CD4-positive, alpha-beta T cell treated with Interleukin-17A for 1 hour (primary cell): ENCODE data around the gene ITPR1.

ENCODE experiments used
- DNase-seq: peaks from one replicate; pipeline ENCODE4 v3.0.0-alpha.2; 2020

The ITPR1 gene

GRCh38 chr3:4729061-4729973 is 236.2 kb downstream of the ITPR1 start:
- DNase-seq = no peak

- no peak for DNase-seq
These were observed 237.6 kb downstream of the ITPR1 start for GRCh38 chr3:4730719-4731118.

- DNase-seq = no peak
These were observed 238.5 kb downstream of the ITPR1 start for GRCh38 chr3:4731543-4732111.

- DNase-seq = no peak
These were observed 239.8 kb downstream of the ITPR1 start for GRCh38 chr3:4732925-4733324.

GRCh38 chr3:4734454-4734853 is 241.3 kb downstream of the ITPR1 start:
- DNase-seq = no peak

GRCh38 chr3:4735243-4735642 is 242.1 kb downstream of the ITPR1 start:
- DNase-seq = no peak

GRCh38 chr3:4736284-4736861 is 243.2 kb downstream of the ITPR1 start:
- no peak for DNase-seq

GRCh38 chr3:4738737-4739274 is 245.7 kb downstream of the ITPR1 start:
- DNase-seq = no peak

- DNase-seq = no peak
These were observed 246.4 kb downstream of the ITPR1 start for GRCh38 chr3:4739289-4740236.

GRCh38 chr3:4740397-4741105 is 247.4 kb downstream of the ITPR1 start:
- no peak for DNase-seq

- no peak for DNase-seq
These were observed 247.9 kb downstream of the ITPR1 start for GRCh38 chr3:4741106-4741403.

GRCh38 chr3:4741404-4742307 is 248.5 kb downstream of the ITPR1 start:
- DNase-seq = no peak

- DNase-seq = no peak
These were observed 249.2 kb downstream of the ITPR1 start for GRCh38 chr3:4742359-4742758.

GRCh38 chr3:4743371-4743770 is 250.2 kb downstream of the ITPR1 start:
- DNase-seq = no peak

- DNase-seq = no peak
These were observed 251.5 kb downstream of the ITPR1 start for GRCh38 chr3:4744405-4745234.

- no peak for DNase-seq
These were observed 252.1 kb downstream of the ITPR1 start for GRCh38 chr3:4745235-4745610.

- no peak for DNase-seq
These were observed 253.3 kb downstream of the ITPR1 start for GRCh38 chr3:4746241-4746958.

GRCh38 chr3:4748127-4748526 is 255.0 kb downstream of the ITPR1 start:
- DNase-seq = no peak

GRCh38 chr3:4748701-4749378 is 255.7 kb downstream of the ITPR1 start:
- DNase-seq = peak; percentile 21
